Right lobe of liver (tissue), 6 donors: ENCODE measurements around the gene SERPINB1. TPM values are rescaled to one million over a fixed set of nuclear protein-coding genes. Genes with fewer than 3 reads are reported as not detected.

ENCODE experiments used
- ATAC-seq, 4 donors: fragments of 200-7000 bp; cut with Tn5 transposase; one replicate each; pipeline ENCODE4 v1.9.1; 2020; ENCODE audit warnings: mild to moderate bottlenecking in 4 of 4, moderate library complexity in 4 of 4
- DNase-seq, 3 donors: peaks; one replicate each; pipeline ENCODE4 v3.0.0-alpha.2; 2020
- H3K27ac ChIP-seq, 3 donors: fragments of 200-600 bp; one replicate each; pipeline ENCODE4 v1.8.0; 2022
- H3K27me3 ChIP-seq, 2 donors: fragments of 200-600 bp; one replicate each; pipeline ENCODE4 v1.8.0; 2022
- H3K36me3 ChIP-seq, 4 donors: fragments of 200-600 bp; sonication (generic) in 1 of 4; one replicate each; pipeline versions ENCODE4 v1.5.1 to v1.8.0; 2017 to 2022; ENCODE audit warnings: control low read depth in 1 of 4
- H3K4me1 ChIP-seq, 4 donors: fragments of 200-600 bp; sonication (generic) in 1 of 4; one replicate each; pipeline versions ENCODE4 v1.5.1 to v1.8.0; 2017 to 2022; ENCODE audit warnings: control low read depth in 1 of 4
- H3K4me3 ChIP-seq, 3 donors: fragments of 200-600 bp; one replicate each; pipeline ENCODE4 v1.8.0; 2022
- H3K9me3 ChIP-seq, 4 donors: fragments of 200-600 bp; sonication (generic) in 1 of 4; one replicate each; pipeline versions ENCODE4 v1.5.1 to v1.8.0; 2017 to 2022; ENCODE audit warnings: control low read depth in 1 of 4
- CTCF ChIP-seq, 4 donors: fragments of 200-600 bp in 3 of 4; fragments of 450-650 bp in 1 of 4; IDR thresholded peaks; one replicate each; pipeline versions ENCODE4 v1.5.1 to v1.8.0; 2016 to 2022; ENCODE audit warnings: antibody characterized with exemption in 4 of 4, mild to moderate bottlenecking in 2 of 4
- POLR2A ChIP-seq: fragments of 450-650 bp; IDR thresholded peaks from one replicate; pipeline ENCODE4 v1.6.1; 2017; ENCODE audit warnings: antibody characterized with exemption, mild to moderate bottlenecking
- WGBS: methylation state at CpG from one replicate; pipeline ENCODE4 v1.1.6; 2018; ENCODE audit warnings: low coverage, low lambda C conversion rate; ENCODE audit not compliant: insufficient coverage; ENCODE audit errors: missing lambda C conversion rate; 5-methylcytosine and 5-hydroxymethylcytosine counted together
- intact Hi-C, 2 donors: fragments of 100-400 bp; cut with DNase I; formaldehyde crosslinking; loops; one replicate each; pipeline versions ENCODE4 v1.11.2 to v1.14.1; 2022
- total RNA-seq, 6 experiments: library from RNA; depleted of rRNA in 2 of 6; stranded (reverse); fragments of >200 nt in 2 of 6; fragmentation: NEBNext Ultra II Directional in 3 of 6; extraction: Animal tissue kit (Norgen Biotek cat#: 25700) in 3 of 6; gene quantifications; one replicate each; pipeline versions ENCODE4 v1.1.0 to v1.2.4, GENCODE V29; 2016 to 2023
- donor health status: DM: no; HTN: yes; CAD: no.
- donor health status: DM: no; HTN: no; CAD: no.
- donor health status: DM: no; HTN: no; CAD: no.
- donor health status: DM: no; HTN: yes; CAD: no.
- donor health status: DM: no; HTN: yes; CAD: no.

SERPINB1 gene
- total RNA-seq, 6 experiments from 2014 or later = 7.2 to 44.6 (median 25.2) TPM

DNA sequence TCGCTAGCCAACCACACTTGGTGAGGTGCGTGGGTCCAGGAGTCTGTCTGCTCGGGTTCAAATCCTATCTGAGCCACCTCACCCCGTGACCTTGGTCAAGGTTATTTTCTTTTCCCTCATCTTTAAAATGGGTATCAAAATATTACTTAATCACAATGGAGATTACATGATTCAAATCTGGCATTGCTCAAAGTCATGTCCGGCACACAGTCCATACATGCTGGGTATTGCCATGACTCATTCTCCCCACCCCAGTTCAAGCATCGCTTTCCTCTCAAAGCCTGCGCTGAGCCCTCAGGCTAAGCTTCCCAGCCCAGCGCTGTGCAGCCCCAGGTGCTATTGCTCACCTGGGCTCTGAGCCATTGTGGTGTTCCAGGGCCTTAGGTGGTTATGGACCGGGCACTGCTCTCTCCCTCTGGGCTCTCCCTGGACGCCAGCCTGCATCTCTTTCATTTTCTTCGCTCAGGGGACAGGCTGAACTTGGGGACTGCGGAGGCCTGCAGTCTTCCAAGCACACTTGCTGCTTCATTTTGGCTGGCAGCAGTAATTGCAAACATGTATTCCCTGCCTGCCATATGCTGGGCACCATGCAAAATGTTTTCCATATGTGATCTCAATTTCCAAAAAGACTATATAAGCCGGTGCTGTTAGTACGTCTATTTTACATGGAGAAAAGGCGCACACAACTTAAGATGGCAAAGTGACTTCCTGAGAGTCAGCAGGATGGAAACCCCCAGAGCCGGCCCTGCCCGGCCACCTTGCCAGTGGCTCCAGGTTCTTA is 49.1 kb downstream of the SERPINB1 start:
- WGBS = 91% methylated on average over 12 of the region's 17 CpGs
- Histone ChIP-seq H3K27me3 (no peaks in the 10 kb centered on the region), H3K9me3 (no peaks in the 10 kb centered on the region), H3K36me3 (no peaks in the 10 kb centered on the region), H3K4me3 (no peak overlapping the region), H3K27ac (no peak overlapping the region), H3K4me1 (no peaks in the 10 kb centered on the region)
- intact Hi-C loops = no loop called here
- no peak for DNase-seq
- TF ChIP-seq CTCF (IDR thresholded peaks at IDR 0.05) = no peak
- no peak for TF ChIP-seq POLR2A
- ATAC-seq = no peak

DNA sequence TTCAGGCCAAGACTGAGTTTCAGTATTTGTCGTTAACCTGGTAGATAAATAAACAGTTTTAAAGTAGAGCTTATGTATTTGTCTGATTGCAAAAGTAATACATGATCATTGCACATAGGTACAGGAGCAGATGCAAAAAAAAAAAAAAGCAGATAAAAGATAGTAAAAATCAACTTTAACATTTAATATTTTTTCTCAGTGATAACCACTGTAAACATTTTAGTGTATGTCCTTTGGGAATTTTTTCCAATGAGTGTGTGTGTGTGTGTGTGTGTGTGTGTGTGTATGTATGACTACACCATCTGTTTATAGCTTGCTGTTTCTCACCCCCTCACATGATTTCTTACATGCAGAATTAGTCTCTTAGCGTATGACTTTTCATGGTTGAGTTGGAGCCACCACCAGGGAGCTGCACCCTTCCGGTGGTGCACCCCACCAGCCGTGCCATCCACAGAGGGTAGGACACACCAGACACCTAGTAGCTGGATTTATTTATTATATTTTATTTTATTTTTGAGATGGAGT is 50.2 kb downstream of the SERPINB1 start:
- no peak for DNase-seq
- WGBS = 62% methylated on average over 4 of the region's 4 CpGs
- Histone ChIP-seq H3K9me3 (no peaks in the 10 kb centered on the region), H3K4me1 (no peaks in the 10 kb centered on the region), H3K27ac (peak overlapping the region in 1 of 3 donors; percentile 41), H3K27me3 (no peaks in the 10 kb centered on the region), H3K4me3 (no peak overlapping the region), H3K36me3 (no peaks in the 10 kb centered on the region)
- TF ChIP-seq CTCF (IDR thresholded peaks at IDR 0.05) (no peak), POLR2A (no peak)
- intact Hi-C loops = no loop called here
- peak in 1 of 4 donors; percentile 8 for ATAC-seq

- Histone ChIP-seq H3K9me3 (no peaks in the 10 kb centered on the region), H3K4me1 (no peaks in the 10 kb centered on the region), H3K36me3 (no peaks in the 10 kb centered on the region), H3K27ac (peak overlapping the region; percentile 15 to 41 (median 34)), H3K27me3 (no peaks in the 10 kb centered on the region), H3K4me3 (no peak overlapping the region)
- peak; percentile 90 to 97 (median 96) for ATAC-seq
- DNase-seq = peak in 2 of 3 donors; percentile 50 to 72
- intact Hi-C loops = no loop called here
- WGBS = 54% methylated on average over 11 of the region's 11 CpGs
- no peak for TF ChIP-seq POLR2A
- peak; percentile 71 to 86 (median 80) for TF ChIP-seq CTCF (IDR thresholded peaks at IDR 0.05)
Observed at GRCh38 chr6:2790588-2791449, 50.8 kb downstream of the SERPINB1 start.

DNA sequence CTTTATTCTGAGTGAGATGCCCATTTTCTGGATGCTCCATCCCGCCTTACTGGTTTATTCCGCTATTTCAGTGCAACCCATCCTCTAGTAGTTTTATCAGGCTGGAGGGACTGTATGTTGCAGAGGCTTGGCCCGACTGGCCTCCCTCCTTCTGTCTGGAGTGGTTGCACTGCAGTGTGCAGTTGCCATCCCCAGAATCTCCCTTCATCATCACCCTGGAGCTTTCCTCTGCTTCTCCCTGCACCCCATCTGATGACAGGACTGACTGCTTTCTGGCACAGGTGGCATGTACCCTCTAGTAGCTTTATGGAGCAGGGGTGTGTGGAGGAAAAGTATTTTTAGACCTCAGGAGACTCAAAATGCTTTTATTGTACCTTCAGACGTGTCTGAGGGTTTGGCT is 55.4 kb downstream of the SERPINB1 start:
- no peak overlapping the region for H3K27ac ChIP-seq
- peaks cover 0 to 19% (median 0%) of the 10 kb centered on the region in 4 donors for H3K36me3 ChIP-seq
- DNase-seq = no peak
- TF ChIP-seq CTCF (IDR thresholded peaks at IDR 0.05) (no peak), POLR2A (no peak)
- H3K9me3 ChIP-seq = no peaks in the 10 kb centered on the region
- no peak overlapping the region for H3K4me3 ChIP-seq
- WGBS = 63% methylated on average over 2 of the region's 4 CpGs
- no peak for ATAC-seq
- no peaks in the 10 kb centered on the region for H3K27me3 ChIP-seq
- intact Hi-C loops = no loop called here
- H3K4me1 ChIP-seq = no peaks in the 10 kb centered on the region
